GM23338 (cell line): Measurements from ENCODE around the gene ARFGAP2. TPM values are rescaled to one million over a fixed set of nuclear protein-coding genes. Genes with fewer than 3 reads are reported as not detected.

ENCODE experiments used
- ATAC-seq: fragments of 200-7000 bp; cut with Tn5 transposase; 3 replicates; pipeline ENCODE4 v1.9.1; 2020
- DNase-seq: peaks from one replicate; pipeline ENCODE4 v3.0.0-alpha.2; 2015; ENCODE audit warnings: low spot score
- H2AFZ ChIP-seq: fragments of 200-600 bp; sonication (generic); 2 replicates; pipeline ENCODE4 v1.8.0; 2016; ENCODE audit warnings: antibody characterized with exemption, mild to moderate bottlenecking, moderate library complexity
- H3F3A ChIP-seq: fragments of 200-600 bp; sonication (generic); replicated peaks from 2 replicates; pipeline ENCODE4 v1.8.0; 2017; ENCODE audit warnings: antibody characterized with exemption, mixed run types, low read depth
- H3K27ac ChIP-seq: fragments of 200-600 bp; sonication (generic); 2 replicates; pipeline ENCODE4 v1.6.1; 2016; ENCODE audit warnings: low read depth
- H3K27me3 ChIP-seq: fragments of 200-600 bp; sonication (generic); 2 replicates; pipeline ENCODE4 v1.8.0; 2016; ENCODE audit warnings: mild to moderate bottlenecking, mixed run types, moderate library complexity; ENCODE audit not compliant: insufficient read depth
- H3K36me3 ChIP-seq: fragments of 200-600 bp; sonication (generic); 2 replicates; pipeline ENCODE4 v1.8.0; 2016; ENCODE audit warnings: mild to moderate bottlenecking; ENCODE audit not compliant: insufficient read depth
- H3K4me1 ChIP-seq: fragments of 200-600 bp; sonication (generic); 2 replicates; pipeline ENCODE4 v1.8.0; 2016; ENCODE audit warnings: mild to moderate bottlenecking, moderate library complexity; ENCODE audit not compliant: insufficient read depth
- H3K4me2 ChIP-seq: fragments of 200-600 bp; sonication (generic); 2 replicates; pipeline ENCODE4 v1.7.1; 2017; ENCODE audit warnings: mixed run types
- H3K4me3 ChIP-seq: fragments of 200-600 bp; sonication (generic); 2 replicates; pipeline ENCODE4 v1.6.1; 2016; ENCODE audit warnings: mixed run types
- H3K79me2 ChIP-seq: fragments of 200-600 bp; sonication (generic); replicated peaks from 2 replicates; pipeline ENCODE4 v1.8.0; 2017; ENCODE audit warnings: mild to moderate bottlenecking; ENCODE audit not compliant: insufficient read depth
- H3K9me2 ChIP-seq: fragments of 200-600 bp; sonication (generic); 2 replicates; pipeline ENCODE4 v1.8.0; 2017; ENCODE audit not compliant: insufficient read depth
- H4K20me1 ChIP-seq: fragments of 200-600 bp; sonication (generic); replicated peaks from 2 replicates; pipeline ENCODE4 v1.8.0; 2017; ENCODE audit warnings: mild to moderate bottlenecking; ENCODE audit not compliant: insufficient read depth
- H3K27ac Mint-ChIP-seq: 2 replicates; pipeline ENCODE4 v1.8.0; 2020; ENCODE audit warnings: inconsistent platforms, mild to moderate bottlenecking, moderate library complexity, mixed read lengths
- H3K27me3 Mint-ChIP-seq: 3 replicates; pipeline ENCODE4 v1.8.0; 2022; ENCODE audit warnings: low read depth, mild to moderate bottlenecking, moderate library complexity, mixed read lengths, inconsistent platforms; ENCODE audit not compliant: insufficient read depth, poor library complexity
- H3K36me3 Mint-ChIP-seq: 3 replicates; pipeline ENCODE4 v1.8.0; 2021; ENCODE audit warnings: low read depth, mild to moderate bottlenecking, inconsistent platforms, moderate library complexity, mixed read lengths
- H3K4me1 Mint-ChIP-seq: 3 replicates; pipeline ENCODE4 v1.8.0; 2020; ENCODE audit warnings: mild to moderate bottlenecking, inconsistent platforms, mixed read lengths
- H3K4me3 Mint-ChIP-seq: 3 replicates; pipeline ENCODE4 v1.8.0; 2021; ENCODE audit warnings: moderate library complexity, mild to moderate bottlenecking, inconsistent platforms, mixed read lengths
- H3K9me3 Mint-ChIP-seq: 3 replicates; pipeline ENCODE4 v1.8.0; 2020; ENCODE audit warnings: moderate library complexity, mild to moderate bottlenecking, inconsistent platforms, mixed read lengths
- CREB1 ChIP-seq: fragments of 250-450 bp; sonication (Bioruptor Pico); IDR thresholded peaks from 2 replicates; pipeline ENCODE4 v1.5.0; 2020; ENCODE audit warnings: low read depth, mild to moderate bottlenecking, moderate library complexity
- EZH2phosphoT487 ChIP-seq: fragments of 200-600 bp; sonication (generic); IDR thresholded peaks from one replicate; pipeline ENCODE4 v1.8.1; 2018; ENCODE audit warnings: antibody characterized with exemption; ENCODE audit not compliant: unreplicated experiment
- JUNB ChIP-seq: IDR thresholded peaks from one replicate; pipeline ENCODE4 v1.6.1; 2016; ENCODE audit warnings: antibody characterized with exemption; ENCODE audit not compliant: unreplicated experiment
- POLR2AphosphoS5 ChIP-seq: IDR thresholded peaks from 2 replicates; pipeline ENCODE4 v1.6.1; 2016; ENCODE audit warnings: antibody characterized with exemption, low read depth
- STAT1 ChIP-seq: IDR thresholded peaks from one replicate; pipeline ENCODE4 v1.6.1; 2016; ENCODE audit warnings: antibody characterized with exemption; ENCODE audit not compliant: unreplicated experiment
- ZNF114 ChIP-seq: fragments of 250-450 bp; sonication (Bioruptor Pico); IDR thresholded peaks from 2 replicates; pipeline ENCODE4 v1.5.0; 2020; ENCODE audit warnings: mild to moderate bottlenecking, moderate library complexity
- polyA plus RNA-seq: library from polyadenylated mRNA; unstranded; fragments of >200 nt; fragmentation: Nextera tagmentation; extraction: Ambion mirVana; gene quantifications from 2 replicates; pipeline ENCODE4 v1.2.1, GENCODE V29; 2016
- total RNA-seq: library from RNA; depleted of rRNA; stranded (reverse); fragments of >200 nt; shearing (Covaris generic); gene quantifications from 2 replicates; pipeline ENCODE4 v1.2.3, GENCODE V29; 2014
- TF ChIP-seq, protein P1 (sequence below), 2 experiments: fragments of 200-600 bp in 1 of 2; sonication (generic) in 1 of 2; conservative IDR thresholded peaks; 2 replicates each; pipeline versions ENCODE4 v1.5.1 to v1.6.1; 2016 to 2017; ENCODE audit warnings: antibody characterized with exemption in 2 of 2, low read depth in 2 of 2, mild to moderate bottlenecking in 2 of 2, moderate library complexity in 1 of 2
- TF ChIP-seq, protein P2 (sequence below): IDR thresholded peaks from one replicate; pipeline ENCODE4 v1.6.1; 2018; ENCODE audit warnings: antibody characterized with exemption; ENCODE audit not compliant: unreplicated experiment
- TF ChIP-seq, protein P3 (sequence below): IDR thresholded peaks from 2 replicates; pipeline ENCODE4 v1.6.1; 2016; ENCODE audit warnings: antibody characterized with exemption

ARFGAP2 gene
- total and polyA plus RNA-seq, 2 experiments from 2014 or later = 25.6 to 122 TPM

DNA sequence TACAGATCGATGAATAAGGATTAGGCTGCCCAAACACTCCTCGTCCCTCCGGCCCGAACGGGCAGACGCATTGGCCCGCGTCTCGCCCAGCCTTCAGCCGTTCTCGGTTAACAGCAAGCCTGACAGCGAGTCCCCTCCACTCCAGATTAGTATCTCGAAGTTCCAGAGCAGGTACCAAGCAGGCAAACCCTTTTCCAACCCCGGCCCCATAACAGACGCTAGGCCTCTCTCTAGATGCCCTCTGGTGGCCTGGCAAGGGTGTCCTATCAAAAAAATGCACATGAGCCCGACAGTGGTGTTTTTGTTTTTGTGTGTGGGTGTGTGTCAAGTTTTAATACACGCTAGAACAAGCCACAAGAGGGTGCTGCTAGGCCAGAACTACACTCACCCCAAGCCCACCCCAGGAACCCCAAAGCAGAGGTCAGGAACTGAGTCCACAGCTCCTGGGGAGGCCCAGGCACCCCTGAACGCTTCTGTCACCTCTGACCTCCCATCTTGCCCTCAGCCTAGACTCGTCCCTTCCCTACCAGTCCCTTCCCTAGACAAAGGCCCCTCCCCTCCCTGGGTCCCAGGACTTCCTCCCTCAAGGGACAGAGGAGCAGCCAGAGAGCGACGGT lies 658 bp upstream of the ARFGAP2 start (continued):
- TF ChIP-seq, protein P1, sequence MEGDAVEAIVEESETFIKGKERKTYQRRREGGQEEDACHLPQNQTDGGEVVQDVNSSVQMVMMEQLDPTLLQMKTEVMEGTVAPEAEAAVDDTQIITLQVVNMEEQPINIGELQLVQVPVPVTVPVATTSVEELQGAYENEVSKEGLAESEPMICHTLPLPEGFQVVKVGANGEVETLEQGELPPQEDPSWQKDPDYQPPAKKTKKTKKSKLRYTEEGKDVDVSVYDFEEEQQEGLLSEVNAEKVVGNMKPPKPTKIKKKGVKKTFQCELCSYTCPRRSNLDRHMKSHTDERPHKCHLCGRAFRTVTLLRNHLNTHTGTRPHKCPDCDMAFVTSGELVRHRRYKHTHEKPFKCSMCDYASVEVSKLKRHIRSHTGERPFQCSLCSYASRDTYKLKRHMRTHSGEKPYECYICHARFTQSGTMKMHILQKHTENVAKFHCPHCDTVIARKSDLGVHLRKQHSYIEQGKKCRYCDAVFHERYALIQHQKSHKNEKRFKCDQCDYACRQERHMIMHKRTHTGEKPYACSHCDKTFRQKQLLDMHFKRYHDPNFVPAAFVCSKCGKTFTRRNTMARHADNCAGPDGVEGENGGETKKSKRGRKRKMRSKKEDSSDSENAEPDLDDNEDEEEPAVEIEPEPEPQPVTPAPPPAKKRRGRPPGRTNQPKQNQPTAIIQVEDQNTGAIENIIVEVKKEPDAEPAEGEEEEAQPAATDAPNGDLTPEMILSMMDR (conservative IDR thresholded peaks at IDR 0.05; ENCODE audit: low read depth in 2 of 2) = peak; percentile 69 to 70

DNA sequence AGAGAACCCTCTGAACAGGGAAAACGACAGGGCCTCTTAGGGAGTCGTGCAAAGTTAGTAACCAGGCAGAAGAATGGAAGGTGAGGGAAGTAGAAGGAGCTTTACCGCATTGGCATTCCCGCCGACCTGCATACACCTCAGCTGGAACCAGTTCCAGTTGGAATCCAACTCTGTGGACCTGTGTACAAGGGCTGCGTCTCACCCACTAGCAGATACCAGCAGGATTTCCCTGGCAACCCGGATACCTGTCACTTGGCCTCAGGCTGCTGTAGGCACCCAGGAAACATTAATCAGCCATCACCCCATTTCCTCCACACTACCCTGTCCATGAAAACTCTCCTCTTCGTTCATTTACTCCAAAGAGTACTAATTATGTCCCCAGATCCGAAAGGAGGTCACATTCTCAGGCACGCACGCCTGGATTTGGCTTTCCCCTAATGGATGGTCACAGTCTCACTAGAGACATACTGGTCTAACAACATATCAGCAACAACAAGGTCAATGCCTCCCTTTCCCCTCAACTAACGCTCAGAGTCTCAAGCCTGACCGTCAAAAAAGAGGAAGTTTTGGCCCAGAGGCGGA lies 842 bp downstream of the ARFGAP2 start:
- H3K27me3 Mint-ChIP-seq = peaks cover 21% of the 10 kb centered on the region
- Histone ChIP-seq H3K36me3 (peaks cover 9% of the 10 kb centered on the region; the same call in 1 of the 2 replicates), H4K20me1 (peaks cover 7% of the 10 kb centered on the region; the same call in 1 of the 2 replicates), H3K27ac (peak overlapping the region; percentile 96), H2AFZ (no peak overlapping the region), H3K9me2 (no peaks in the 10 kb centered on the region), H3K79me2 (peaks cover 49% of the 10 kb centered on the region), H3K27me3 (no peaks in the 10 kb centered on the region), H3F3A (peaks cover 18% of the 10 kb centered on the region), H3K4me1 (peaks cover 5% of the 10 kb centered on the region; the same call in 1 of the 2 replicates), H3K4me2 (peak overlapping the region; percentile 100), H3K4me3 (peak overlapping the region; percentile 100)
- H3K36me3 Mint-ChIP-seq = peaks cover 42% of the 10 kb centered on the region
- ATAC-seq (no peak), DNase-seq (no peak)
- peaks cover 19% of the 10 kb centered on the region for H3K4me1 Mint-ChIP-seq
- no peaks in the 10 kb centered on the region for H3K9me3 Mint-ChIP-seq
- H3K4me3 Mint-ChIP-seq = peak overlapping the region; percentile 95
- H3K27ac Mint-ChIP-seq = peak overlapping the region; percentile 99
- TF ChIP-seq, protein P1 (conservative IDR thresholded peaks at IDR 0.05; ENCODE audit: low read depth in 2 of 2) = no peak
- TF ChIP-seq, protein P2, sequence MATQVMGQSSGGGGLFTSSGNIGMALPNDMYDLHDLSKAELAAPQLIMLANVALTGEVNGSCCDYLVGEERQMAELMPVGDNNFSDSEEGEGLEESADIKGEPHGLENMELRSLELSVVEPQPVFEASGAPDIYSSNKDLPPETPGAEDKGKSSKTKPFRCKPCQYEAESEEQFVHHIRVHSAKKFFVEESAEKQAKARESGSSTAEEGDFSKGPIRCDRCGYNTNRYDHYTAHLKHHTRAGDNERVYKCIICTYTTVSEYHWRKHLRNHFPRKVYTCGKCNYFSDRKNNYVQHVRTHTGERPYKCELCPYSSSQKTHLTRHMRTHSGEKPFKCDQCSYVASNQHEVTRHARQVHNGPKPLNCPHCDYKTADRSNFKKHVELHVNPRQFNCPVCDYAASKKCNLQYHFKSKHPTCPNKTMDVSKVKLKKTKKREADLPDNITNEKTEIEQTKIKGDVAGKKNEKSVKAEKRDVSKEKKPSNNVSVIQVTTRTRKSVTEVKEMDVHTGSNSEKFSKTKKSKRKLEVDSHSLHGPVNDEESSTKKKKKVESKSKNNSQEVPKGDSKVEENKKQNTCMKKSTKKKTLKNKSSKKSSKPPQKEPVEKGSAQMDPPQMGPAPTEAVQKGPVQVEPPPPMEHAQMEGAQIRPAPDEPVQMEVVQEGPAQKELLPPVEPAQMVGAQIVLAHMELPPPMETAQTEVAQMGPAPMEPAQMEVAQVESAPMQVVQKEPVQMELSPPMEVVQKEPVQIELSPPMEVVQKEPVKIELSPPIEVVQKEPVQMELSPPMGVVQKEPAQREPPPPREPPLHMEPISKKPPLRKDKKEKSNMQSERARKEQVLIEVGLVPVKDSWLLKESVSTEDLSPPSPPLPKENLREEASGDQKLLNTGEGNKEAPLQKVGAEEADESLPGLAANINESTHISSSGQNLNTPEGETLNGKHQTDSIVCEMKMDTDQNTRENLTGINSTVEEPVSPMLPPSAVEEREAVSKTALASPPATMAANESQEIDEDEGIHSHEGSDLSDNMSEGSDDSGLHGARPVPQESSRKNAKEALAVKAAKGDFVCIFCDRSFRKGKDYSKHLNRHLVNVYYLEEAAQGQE = no peak
- TF ChIP-seq CREB1 (CRISPR knock-in tag) (no peak), STAT1 (no peak), ZNF114 (no peak), JUNB (no peak), POLR2AphosphoS5 (no peak), EZH2phosphoT487 (no peak)
- TF ChIP-seq, protein P3, sequence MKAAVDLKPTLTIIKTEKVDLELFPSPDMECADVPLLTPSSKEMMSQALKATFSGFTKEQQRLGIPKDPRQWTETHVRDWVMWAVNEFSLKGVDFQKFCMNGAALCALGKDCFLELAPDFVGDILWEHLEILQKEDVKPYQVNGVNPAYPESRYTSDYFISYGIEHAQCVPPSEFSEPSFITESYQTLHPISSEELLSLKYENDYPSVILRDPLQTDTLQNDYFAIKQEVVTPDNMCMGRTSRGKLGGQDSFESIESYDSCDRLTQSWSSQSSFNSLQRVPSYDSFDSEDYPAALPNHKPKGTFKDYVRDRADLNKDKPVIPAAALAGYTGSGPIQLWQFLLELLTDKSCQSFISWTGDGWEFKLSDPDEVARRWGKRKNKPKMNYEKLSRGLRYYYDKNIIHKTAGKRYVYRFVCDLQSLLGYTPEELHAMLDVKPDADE = no peak
